Stimulated activated naive CD4-positive, alpha-beta T cell treated with Interleukin-2 at 50 U/mL for 16 hours (primary cell): ENCODE data around the gene JPT2.

Experiments used
- DNase-seq: peaks from one replicate; lab custom pipeline; 2025; lab: John Stamatoyannopoulos, UW

Gene JPT2, protein sequence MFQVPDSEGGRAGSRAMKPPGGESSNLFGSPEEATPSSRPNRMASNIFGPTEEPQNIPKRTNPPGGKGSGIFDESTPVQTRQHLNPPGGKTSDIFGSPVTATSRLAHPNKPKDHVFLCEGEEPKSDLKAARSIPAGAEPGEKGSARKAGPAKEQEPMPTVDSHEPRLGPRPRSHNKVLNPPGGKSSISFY

GRCh38 chr16:1677942-1678499 lies at the start of gene JPT2:
Gene JPT2 (plus strand): TSS chr16:1678279. CDS start chr16:1678313, 34 bp downstream.
- peak; percentile 97 for DNase-seq

GRCh38 chr16:1630450-1631213 lies 47.4 kb upstream of the JPT2 start:
- DNase-seq: no peak

DNA sequence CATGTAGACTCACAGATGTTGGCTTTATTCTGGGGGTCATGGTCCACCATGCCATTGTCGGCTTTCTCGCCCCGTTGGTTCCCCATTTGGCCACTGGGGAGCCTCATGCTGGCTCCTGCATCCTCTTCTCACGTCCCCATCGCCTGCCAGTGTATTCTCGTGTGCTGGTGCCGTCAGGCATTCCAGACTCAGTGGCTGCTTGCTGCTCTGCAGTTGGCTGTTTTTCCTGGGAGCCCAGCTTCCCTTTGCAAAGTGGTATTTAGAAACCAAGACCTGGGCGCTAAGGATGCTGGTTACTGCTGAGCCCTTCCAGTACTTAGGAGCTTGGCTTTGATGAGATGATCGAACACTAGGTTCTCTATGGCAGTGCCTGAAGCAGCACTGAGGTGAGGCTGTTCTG lies 46.8 kb upstream of the JPT2 start:
- DNase-seq: no peak

- no peak for DNase-seq
Measured at GRCh38 chr16:1631931-1632637, 46.0 kb upstream of the JPT2 start.

DNA sequence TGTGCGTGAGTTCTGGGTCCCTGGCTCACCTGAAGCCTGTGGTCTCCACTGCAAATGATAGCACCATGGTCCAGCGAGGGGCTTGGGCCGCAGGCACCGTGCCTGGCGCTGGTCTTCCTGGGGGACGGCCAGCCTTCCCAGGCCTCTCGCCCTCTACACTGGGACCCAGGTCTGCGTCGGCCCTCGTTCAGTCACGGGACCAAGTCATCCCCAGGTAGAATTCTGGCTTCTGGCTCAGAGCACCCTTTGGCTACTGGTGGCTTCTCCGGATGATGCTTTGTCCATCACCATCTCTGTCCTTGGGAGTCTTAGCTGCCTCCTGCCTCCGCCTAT lies 45.5 kb upstream of the JPT2 start:
- DNase-seq: no peak

GRCh38 chr16:1633310-1633709 lies 44.8 kb upstream of the JPT2 start:
- DNase-seq: no peak

DNA sequence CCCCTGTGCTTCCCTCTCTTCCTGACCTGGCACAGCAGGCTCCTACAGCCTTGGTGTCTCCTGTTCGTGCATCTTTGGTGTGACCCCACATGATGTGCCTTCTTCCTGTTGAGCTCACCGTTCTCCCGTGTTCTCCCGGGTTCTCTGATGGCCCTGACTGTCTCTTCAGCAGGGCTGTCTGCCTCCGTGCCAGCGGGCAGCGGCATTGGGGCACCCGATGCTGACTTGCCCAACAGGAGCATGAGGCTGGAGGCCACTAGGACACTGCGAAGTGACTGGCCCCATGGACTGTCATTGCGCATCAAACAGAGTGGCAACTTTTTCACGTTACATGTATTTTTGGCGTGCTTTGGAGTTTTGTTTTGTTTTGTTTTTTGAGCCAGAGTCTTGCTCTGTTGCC lies 43.5 kb upstream of the JPT2 start:
- no peak for DNase-seq

DNA sequence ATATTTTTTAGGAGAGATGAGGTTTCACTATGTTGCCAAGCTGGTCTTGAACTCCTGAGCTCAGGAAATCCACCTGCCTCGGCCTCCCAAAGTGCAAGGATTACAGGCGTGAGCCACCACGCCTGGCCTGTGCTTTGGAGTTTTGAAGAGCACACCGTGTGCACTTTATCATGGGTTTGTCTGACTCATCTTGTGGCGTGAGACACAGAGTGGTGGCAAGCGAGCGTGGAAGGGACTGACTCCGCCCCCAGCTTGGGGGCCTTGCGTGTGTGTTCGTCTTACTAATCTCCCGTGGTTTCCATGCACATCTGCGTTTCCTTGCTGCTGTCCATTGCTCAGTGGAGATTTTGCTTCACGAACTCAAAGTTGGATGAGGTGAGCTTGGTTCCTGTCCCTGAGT lies 43.0 kb upstream of the JPT2 start:
- no peak for DNase-seq

DNA sequence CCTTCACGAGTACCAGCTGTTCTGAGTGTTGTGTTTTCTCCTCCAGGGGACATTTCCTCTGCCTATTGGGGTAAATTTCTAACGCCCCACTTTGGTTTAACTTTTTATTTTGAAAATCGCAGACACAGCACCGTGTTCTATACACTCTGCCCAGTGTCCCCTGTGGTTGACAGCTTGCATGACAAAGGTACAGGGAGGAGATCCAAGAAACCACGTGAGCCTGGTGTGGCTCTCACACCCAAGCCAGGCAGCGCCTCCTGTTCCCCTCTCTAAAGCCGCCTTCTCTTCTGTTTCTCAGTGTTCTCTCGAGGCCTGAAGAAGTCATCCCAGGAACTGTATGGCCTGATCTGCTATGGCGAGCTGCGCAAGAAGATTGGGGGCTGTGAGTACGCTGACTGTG lies 40.6 kb upstream of the JPT2 start:
- DNase-seq: no peak

DNA sequence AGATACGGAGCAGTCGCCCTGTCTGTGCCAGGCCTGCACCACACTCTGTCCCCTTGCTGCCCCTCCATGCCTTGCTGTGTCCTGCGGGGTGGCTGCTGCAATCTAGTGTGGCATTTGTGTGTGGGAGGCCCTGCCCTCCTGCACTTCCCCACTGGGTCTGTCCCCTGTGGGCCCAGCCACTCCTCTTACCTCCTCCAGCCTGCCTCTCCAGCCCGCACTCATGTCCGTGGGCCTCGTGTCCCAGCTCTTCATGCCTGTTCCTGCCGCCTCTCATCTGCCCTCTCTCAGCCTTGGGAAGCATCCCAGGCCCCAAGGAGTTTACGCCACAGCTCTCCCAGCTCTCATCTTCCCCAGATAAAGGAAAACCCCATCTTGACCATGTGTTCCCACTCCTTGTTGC lies 39.3 kb upstream of the JPT2 start:
- DNase-seq: no peak

GRCh38 chr16:1639282-1639681 lies 38.8 kb upstream of the JPT2 start:
- DNase-seq: no peak

- no peak for DNase-seq
Measured at GRCh38 chr16:1639860-1640259, 38.2 kb upstream of the JPT2 start.

DNA sequence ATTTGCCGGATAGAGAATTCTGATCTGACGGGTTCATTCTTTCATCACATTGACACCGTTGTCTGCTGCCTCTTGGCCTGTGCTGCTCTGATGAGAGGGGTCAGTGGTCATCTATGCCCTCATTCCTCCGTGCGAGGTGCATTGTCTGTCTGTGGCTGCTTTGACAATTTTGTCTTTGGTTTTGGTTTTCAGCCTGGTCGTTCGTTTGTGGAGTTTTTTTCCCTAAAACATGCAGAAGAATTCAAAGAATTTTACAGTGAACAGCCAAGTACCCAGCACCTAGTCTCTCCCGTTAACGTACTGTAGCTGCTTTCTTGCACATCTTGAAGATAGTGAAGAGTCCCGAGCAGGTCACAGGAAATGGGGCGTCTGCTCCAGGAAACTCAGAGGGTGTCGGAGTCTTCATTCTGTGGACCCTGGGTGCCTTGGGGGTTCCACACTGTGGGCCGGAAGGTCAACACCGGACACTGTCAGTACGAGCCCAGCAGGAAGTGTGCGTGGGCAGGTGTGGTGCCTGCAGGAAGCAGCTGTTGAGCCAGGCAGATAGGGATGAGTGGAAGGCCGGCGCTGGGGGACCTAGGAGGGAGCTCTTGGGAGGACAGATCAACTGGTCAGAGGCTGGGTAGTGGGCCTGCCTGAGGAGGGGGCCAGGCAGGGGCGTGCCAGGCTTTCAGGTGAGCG lies 37.7 kb upstream of the JPT2 start:
- DNase-seq: no peak

DNA sequence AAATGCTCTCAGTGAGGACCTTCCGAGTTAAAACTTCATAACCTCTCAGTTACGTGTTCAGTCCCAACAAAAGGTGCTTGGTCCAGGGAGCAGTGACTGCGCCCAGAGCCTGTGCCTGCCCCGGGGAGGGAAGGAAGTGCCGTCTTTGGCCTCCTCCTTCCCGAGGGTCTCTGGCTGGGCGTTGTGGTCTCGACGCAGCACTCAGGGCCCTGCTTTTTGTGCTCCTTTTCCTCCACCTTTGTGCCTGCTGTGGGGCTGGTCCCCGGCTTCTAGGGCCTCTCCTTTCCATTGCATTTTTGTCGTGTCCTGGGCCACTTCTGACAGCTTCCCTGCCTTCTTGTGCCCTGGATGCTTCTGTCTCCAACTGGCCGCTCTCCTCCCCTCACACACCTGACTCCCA lies 36.8 kb upstream of the JPT2 start:
- DNase-seq: no peak

DNA sequence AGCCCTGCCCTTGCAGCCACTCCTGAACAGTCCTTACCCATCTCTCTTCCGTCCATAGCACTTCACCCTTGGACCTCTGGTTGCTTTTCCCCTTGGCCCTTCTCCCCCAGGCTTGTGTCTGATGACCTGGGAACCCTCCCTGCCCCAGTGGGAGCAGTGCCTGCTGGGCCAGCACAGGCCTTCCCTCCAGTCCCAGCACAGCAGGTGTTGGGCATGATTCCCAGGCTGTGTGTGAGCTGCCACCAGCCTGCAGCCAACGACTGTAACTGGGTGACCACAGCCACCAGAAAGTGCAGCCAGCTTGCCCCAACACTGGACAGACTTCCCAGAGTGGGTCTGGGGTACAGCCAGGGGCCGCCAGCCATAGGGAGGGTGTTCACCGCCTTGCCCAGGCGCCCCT lies 35.9 kb upstream of the JPT2 start:
- DNase-seq: no peak

DNA sequence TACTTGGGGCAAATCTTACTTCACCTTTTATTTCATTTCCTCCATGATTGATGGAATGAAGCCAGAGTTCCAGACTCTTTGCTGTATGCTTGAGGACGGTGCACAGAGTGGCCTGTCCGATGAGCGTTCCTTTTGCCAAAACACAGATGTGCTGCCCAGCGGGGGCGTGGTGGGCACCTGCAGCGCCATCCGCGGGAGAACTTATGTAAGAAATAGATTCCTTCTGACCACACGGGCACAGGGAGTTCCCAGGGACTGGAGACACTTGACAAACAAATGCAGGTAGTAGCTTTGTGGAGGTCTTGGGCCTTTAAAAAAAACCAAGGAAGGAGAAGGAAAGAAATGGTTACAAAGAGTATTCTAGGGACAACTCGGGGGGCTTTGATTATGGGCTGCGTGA lies 35.3 kb upstream of the JPT2 start:
- no peak for DNase-seq

GRCh38 chr16:1643521-1643920 lies 34.6 kb upstream of the JPT2 start:
- no peak for DNase-seq

DNA sequence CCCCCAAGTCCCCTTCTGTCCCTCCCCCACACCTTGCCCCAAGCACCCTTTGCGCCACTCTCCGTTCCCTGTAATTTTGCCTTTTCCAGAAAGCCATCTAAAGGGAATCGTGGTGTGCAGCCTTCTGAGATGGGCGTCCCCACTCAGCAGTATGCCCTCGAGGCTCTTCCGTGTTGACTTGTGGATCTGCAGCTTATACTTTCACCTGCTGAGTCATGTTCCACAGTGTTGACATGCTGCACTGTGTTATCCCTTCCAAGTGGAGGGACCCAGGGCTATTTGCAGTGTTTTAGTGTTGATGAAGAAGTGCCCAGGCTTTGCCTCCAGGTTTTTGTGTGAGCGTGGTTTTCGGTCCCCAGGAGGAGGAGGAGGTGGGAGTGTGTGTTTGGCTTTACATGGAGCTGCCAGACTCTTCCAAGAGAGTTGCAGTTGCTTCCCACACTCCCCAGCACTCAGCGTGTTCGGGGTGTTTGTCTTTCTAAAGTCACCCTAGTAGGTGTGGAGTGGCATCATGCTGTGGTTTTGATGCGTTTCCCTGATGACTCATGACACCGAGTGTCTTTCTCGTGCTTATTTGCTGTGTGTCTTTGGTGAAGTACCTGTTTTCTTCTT lies 32.1 kb upstream of the JPT2 start:
- peak; percentile 18 for DNase-seq

- DNase-seq: no peak
Measured at GRCh38 chr16:1647856-1648255, 30.2 kb upstream of the JPT2 start.

- DNase-seq: no peak
Measured at GRCh38 chr16:1650131-1650530, 27.9 kb upstream of the JPT2 start.

DNA sequence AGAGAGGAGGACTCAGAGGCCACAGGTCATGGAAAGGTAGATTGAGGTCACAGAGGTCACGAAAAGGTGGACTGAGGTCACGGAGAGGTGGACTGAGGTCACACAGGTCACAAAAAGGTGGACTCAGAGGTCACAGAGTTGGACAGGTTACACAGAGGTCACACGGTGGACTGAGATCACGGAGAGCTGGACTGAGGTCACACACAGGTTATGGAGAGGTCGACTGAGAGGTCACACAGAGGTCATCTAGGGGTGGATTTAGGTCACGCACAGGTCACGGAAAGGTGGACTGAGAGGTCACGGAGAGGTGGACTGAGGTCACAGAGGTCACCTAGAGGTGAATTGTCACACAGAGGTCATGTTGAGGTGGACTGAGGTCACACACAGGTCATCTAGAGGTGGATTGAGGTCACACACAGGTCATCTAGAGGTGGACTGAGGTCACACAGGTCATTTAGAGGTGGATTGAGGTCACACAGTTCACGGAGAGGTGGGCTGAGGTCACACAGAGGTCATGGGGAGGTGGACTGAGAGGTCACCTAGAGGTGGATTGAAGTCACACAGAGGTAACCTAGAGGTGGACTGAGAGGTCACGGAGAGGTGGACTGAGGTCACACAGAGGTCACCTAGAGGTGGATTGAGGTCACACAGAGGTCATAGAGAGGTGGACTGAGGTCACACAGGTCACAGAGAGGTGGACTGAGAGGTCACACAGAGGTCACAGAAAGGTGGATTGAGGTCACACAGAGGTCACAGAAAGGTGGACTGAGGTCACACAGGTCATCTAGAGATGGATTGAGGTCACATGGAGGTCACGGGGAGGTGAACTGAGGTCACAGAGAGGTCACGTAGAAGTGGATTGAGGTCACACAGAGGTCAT lies 26.7 kb upstream of the JPT2 start:
- DNase-seq: no peak
